ENCODE data around the gene THOC2.

DNA sequence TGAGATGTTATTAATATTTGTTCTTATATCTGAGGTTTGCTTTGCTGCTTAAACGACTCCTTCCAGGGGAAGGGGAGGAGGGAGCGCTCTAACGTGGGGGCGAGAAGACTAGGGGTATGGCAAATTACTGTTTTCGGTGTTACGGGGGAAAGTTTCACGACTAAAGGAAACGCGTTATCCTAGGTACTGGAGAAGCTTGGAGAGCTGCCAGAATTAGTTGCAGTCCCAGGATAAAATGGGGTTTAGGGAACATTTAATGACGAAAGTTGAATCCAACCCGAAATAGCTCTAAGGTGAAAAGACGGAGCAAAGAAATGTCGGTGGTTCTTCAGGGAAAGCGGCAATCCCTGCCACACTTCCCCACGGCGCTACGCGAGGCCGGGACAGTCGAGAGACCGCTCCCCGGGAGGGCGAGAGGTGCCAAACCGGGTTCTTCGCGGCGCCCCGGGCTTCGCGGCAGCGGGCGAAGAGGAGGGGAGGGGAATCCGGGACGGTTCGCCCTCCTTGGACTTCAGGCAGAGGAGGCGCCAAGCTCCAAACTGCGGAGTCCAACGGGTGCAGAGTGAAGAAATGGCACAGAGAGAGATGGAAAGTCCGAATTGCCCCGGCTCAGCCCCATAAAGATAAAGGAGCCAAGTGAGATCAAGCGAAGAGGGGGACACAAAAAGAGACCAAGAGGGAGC lies 724 bp downstream of the THOC2 start:
- TF ChIP-seq, protein P1, sequence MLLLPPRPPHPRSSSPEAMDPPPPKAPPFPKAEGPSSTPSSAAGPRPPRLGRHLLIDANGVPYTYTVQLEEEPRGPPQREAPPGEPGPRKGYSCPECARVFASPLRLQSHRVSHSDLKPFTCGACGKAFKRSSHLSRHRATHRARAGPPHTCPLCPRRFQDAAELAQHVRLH (tag by site-specific recombination; IDR thresholded peaks at IDR 0.05) = no peak
- TF ChIP-seq, protein P2, sequence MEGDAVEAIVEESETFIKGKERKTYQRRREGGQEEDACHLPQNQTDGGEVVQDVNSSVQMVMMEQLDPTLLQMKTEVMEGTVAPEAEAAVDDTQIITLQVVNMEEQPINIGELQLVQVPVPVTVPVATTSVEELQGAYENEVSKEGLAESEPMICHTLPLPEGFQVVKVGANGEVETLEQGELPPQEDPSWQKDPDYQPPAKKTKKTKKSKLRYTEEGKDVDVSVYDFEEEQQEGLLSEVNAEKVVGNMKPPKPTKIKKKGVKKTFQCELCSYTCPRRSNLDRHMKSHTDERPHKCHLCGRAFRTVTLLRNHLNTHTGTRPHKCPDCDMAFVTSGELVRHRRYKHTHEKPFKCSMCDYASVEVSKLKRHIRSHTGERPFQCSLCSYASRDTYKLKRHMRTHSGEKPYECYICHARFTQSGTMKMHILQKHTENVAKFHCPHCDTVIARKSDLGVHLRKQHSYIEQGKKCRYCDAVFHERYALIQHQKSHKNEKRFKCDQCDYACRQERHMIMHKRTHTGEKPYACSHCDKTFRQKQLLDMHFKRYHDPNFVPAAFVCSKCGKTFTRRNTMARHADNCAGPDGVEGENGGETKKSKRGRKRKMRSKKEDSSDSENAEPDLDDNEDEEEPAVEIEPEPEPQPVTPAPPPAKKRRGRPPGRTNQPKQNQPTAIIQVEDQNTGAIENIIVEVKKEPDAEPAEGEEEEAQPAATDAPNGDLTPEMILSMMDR (tag by site-specific recombination; IDR thresholded peaks at IDR 0.05) = no peak
- no peak for TF ChIP-seq SALL2 (tag by site-specific recombination; IDR thresholded peaks at IDR 0.05; ENCODE audit: borderline replicate concordance)

All from HEK293 (cell line).